Myocyte (in vitro differentiated cells): Measurements from ENCODE around the gene KIRREL2. TPM values are rescaled to one million over a fixed set of nuclear protein-coding genes. Genes with fewer than 3 reads are reported as not detected.

ENCODE experiments used
- DNase-seq: peaks from one replicate; pipeline ENCODE4 v3.0.0-alpha.2; 2012; ENCODE audit warnings: low read depth
- total RNA-seq: library from RNA; depleted of rRNA; stranded (reverse); fragments of >200 nt; gene quantifications from 2 replicates; pipeline ENCODE4 v1.2.3, GENCODE V29; 2014

KIRREL2 gene
- total RNA-seq, 1 donor from 2014 or later = not detected

DNA sequence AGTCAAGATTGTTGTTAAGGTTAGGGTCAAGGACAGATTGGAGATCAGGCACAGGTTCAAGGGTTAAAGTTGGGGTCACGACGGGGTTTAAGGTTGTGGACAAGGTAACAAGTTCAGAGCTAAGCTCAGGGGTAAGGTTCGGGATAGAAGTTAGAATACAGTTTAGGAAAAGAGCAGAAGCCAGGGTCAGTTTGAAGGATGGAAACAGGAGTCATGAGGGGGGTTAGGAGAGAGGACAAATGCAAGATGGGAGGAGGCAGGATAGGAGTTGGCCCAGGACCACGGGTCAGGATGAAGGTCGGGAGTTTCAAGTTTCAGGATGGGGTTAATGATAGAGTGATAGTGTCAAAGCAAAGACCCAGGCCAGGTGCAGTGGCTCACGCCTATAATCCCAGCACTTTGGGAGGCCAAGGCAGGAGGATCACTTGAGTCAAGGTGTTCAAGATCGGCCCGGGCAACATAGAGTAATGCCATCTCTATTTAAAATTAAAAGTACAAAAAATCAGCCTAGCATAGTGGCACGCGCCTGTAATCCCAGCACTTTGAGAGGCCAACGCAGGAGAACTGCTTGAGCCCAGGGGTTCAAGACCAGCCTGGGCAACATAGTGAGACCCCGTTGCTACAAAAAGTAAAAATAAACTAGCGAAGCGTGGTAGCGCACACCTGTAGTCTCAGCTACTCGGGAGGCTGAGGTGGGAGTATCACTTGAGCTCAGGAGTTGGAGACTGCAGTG lies 12.1 kb upstream of the KIRREL2 start:
- DNase-seq = no peak

DNA sequence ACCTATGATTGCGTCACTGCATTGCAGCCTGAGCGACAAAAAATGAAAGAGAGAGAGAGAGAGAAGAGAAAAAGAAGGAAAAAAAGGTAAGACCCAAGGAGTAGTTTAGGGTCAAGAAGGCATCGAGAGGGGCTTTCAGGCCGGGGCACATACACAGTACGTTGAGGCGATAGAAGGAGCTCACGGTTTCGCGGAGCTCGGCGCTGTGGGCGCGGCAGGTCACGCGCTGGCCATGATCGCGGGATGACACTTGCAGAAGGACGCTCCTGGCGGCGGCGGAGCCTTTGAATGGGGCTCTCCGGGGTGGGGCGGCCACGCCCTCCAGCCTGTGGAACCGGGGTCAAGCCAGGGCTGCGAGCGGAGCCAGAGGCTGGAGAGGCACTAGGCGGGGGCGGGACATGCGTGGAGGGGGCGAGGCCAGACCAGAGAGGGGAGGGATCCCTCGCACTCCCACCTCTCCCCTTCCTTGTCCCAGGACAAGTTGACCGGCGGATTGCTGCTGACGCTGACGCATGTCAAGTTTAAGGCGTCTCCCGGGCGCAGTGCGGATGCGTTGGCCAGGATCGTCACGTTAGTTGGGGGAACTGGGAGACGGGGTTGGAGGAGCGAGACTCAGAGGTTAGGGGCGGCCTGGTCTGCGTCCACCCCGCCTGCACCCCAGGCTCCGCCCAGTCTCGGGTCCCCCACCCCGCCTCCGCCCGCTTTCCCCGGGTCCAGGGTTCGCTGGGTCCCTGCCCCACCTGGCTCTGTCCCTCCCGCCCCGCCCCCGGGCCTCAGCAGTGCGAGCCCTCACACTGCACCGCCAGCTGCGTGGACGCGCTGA lies 11.3 kb upstream of the KIRREL2 start:
- no peak for DNase-seq

DNA sequence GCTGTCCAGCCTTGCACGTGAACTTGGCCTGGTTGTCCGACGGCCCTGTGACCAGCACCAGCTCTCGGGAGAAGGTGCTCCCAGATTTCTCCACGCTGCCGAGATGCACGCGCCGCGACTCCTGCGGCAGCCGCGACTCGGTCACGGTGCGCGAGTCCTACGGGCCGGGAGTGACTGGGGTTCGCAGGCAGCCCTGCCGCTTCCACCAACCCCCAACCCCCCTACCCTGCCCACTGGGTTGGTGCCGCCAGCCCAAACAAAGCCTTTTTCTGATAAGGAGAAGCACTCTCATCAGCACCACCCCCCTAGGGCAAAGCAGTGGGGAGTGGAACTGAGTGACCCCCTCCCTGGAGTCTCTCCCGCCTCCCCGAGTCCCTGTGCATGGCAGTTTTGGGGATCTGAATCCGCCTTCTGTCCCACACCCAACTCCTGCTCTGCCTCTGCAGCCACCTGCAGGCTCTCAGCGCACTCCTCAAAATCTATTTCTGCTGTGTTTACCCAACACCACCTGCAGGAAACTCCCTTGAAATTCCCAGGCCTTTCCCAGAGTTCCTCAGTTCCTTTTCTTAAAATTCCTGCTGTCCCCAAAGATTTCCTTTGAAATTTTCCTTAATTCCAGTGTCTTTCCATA lies 10.6 kb upstream of the KIRREL2 start:
- no peak for DNase-seq

- DNase-seq = no peak
Measured at GRCh38 chr19:35847911-35848310, 8.8 kb upstream of the KIRREL2 start.

- DNase-seq = no peak
Measured at GRCh38 chr19:35848486-35848885, 8.2 kb upstream of the KIRREL2 start.

- DNase-seq = no peak
Measured at GRCh38 chr19:35848919-35849505, 7.7 kb upstream of the KIRREL2 start.

GRCh38 chr19:35851213-35852028 lies 5.3 kb upstream of the KIRREL2 start:
- DNase-seq = no peak

DNA sequence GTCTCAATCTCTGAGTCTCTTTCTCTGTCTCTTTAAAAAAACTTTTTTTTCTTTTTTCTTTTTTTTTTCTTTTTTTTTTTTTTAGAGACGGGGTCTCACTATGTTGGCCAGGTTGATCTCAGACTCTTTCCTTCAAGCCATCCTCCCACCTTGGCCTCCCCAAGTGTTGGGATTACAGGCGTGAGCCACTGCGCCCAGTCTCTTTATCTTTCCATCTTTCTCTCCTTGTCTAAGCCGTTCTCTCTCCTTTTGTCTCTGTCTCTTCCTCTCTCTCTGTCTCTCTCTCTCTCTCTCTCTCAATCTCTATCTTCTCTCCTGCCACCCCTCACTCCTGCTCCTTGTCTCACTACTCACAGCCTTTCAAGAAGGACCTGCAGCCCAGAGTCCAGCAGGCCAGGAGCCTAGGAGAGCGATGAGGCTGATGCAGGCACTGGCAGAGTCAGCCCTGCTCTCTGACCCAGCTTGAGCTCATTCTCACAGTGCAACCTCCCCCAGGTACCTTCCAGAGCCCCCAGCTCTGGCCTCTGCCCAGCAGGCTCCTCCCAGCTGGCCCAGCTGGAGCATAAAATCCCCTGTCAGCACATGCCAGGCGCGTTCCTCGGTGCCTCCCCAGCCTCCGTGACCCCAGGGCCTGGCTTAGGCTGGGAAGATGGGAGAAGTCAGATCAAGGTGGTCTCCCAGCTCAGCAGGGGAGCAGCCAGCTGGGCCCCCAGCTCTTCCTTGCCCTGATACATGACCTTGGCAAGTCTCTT lies 4.5 kb upstream of the KIRREL2 start, which contains the start of gene NPHS1:
Gene NPHS1 (minus strand): TSS at position 476 of the 752 bp plus-strand sequence. CDS start 667 bp downstream, outside the sequence.
- no peak for DNase-seq

DNA sequence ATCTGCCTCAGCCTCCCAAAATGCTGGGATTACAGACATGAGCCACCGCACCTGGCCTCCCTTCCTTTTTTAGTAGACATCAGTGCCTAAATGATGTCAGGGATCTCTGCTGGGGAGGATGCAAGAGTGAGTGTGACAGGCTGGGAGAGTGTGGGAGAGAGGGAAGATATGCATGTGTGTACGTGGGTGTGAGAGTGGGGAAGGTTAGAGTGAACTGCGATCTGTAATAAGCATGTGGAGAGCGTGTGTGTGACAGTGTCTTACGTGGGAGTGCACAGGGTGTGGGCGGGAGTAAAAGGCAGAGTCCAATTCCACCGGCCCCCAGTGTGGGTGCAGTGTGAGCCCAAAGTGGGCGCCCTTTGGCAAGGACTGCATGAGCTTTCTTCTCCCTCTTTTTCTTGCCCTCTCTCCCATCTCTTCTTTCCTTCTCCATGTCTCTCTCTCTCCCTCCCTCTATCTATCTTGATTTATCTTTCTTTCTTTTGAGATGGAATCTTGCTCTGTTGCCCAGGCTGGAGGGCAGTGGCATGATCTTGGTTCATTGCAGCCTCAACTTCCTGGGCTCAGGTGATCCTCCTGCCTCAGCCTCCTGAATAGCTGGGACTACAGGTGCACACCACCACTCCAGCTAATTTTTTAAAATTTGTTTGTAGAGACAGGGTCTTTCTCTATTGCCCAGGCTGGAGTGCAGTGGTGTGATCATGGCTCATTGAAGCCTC lies 3.5 kb upstream of the KIRREL2 start:
- no peak for DNase-seq

- no peak for DNase-seq
Measured at GRCh38 chr19:35858311-35858710, 1.6 kb downstream of the KIRREL2 start.

- no peak for DNase-seq
Measured at GRCh38 chr19:35859414-35859813, 2.7 kb downstream of the KIRREL2 start.

- DNase-seq = no peak
Measured at GRCh38 chr19:35860436-35860817, 3.7 kb downstream of the KIRREL2 start.

DNA sequence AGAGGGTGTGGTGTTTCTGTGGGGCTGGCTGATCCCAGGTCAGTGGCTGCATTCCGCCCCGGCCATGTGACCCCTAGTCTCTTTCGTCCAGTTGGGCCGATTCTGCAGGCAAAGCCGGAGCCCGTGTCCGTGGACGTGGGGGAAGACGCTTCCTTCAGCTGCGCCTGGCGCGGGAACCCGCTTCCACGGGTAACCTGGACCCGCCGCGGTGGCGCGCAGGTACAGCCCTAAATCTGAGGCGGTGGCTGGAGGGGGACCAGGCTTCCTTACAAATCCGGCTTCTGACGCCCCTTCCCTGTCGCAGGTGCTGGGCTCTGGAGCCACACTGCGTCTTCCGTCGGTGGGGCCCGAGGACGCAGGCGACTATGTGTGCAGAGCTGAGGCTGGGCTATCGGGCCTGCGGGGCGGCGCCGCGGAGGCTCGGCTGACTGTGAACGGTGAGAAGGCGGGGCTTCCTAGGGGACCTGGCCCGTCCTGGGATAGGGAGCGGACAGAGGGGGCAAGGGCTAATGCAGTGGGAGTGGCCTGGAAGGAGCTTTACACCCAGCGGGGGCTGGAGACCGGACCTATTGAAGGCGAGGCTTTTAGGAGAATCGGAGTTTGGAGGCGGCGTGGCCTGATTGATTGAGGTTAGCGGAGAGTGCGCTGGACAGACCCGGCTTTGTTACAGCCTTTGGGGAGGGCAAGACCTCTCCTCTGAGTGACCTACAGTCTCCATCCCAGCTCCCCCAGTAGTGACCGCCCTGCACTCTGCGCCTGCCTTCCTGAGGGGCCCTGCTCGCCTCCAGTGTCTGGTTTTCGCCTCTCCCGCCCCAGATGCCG lies 4.3 kb downstream of the KIRREL2 start:
- no peak for DNase-seq

DNA sequence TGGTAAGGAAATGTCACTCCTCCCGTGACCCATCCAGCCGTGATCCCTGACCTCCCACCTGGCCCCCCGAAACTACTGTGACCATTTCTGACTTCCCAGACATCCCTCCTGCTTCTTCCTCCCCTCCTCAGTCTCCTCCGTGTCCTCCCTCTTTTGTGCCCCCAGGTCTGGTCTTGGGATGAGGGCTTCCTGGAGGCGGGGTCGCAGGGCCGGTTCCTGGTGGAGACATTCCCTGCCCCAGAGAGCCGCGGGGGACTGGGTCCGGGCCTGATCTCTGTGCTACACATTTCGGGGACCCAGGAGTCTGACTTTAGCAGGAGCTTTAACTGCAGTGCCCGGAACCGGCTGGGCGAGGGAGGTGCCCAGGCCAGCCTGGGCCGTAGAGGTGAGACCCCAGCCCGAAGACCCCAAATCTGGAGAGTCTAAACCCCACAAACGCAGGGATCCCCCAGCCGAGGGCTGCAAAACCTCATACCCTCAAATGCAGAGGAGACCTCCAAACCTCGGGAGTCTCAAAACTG lies 5.0 kb downstream of the KIRREL2 start:
- no peak for DNase-seq

DNA sequence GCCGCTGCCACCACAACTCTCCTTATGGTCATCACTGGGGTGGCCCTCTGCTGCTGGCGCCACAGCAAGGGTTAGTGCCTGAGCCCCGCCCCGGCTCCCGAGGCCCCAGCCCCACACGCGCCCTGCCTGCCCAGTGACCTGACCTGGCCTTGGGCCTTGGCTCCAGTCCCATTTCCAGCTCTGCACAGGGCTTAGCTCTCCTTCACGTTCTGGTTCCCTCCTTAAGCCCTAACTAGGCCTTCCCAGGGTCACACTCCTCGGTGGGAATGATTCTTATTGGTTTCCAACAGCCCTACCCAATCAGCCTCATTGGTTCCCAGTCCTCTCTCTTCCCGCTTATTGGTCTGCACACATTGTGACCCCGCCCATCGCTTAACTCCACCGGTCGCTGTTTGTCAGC lies 5.8 kb downstream of the KIRREL2 start:
- no peak for DNase-seq

DNA sequence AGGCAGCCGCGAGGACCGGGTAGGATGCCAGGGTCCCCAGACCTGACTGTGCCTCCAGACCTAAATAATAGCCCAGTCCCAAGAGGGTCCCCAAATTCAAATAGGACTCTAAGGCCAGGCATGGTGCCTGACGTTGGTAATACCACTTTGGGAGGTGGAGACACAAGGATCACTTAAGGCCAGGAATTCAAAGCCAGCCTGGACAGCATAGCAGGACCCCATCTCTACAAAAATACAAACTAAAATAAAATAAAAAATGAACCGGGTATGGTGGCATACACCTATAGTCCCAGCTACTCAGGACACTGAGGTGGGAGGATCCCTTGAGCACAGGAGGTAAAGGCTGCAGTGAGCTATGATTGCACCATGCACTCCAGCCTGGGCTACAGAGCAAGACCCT lies 6.3 kb downstream of the KIRREL2 start:
- no peak for DNase-seq

GRCh38 chr19:35868172-35868822 lies 11.6 kb downstream of the KIRREL2 start, which contains the start of gene APLP1:
Gene APLP1 (plus strand): TSS chr19:35868574. CDS start chr19:35868637, 63 bp downstream.
- DNase-seq = peak; percentile 53
